H1 (cell line): ENCODE measurements around the gene MDFIC. TPM values are rescaled to one million over a fixed set of nuclear protein-coding genes. Genes with fewer than 3 reads are reported as not detected.

Source experiments
- CTCF ChIA-PET: fragments of 300-600 bp; sonication (Branson Sonifier 250); formaldehyde crosslinking; loops from one replicate; lab custom pipeline; 2021; ENCODE audit not compliant: partially characterized antibody; lab: Charles Lee
- POLR2A ChIA-PET: fragments of 300-600 bp; sonication (Branson Sonifier 250); formaldehyde crosslinking; loops from one replicate; lab custom pipeline; 2021; ENCODE audit warnings: inconsistent platforms; ENCODE audit not compliant: partially characterized antibody; lab: Charles Lee
- DNase-seq, 2 experiments: peaks; one replicate each; pipeline versions ENCODE4 v3.0.0 to v3.0.0-alpha.2; 2010 to 2022; ENCODE audit warnings: low spot score in 2 of 2, low read depth in 1 of 2, mixed read lengths in 1 of 2
- FAIRE-seq: peaks from 2 replicates; lab custom pipeline; 2011; peaks lifted over from hg19 to GRCh38; lab: Jason Lieb, UNC
- H2AFZ ChIP-seq: 2 replicates; pipeline ENCODE4 v1.8.1; 2012; ENCODE audit warnings: low read length, inconsistent platforms
- H2AK5ac ChIP-seq: 2 replicates; pipeline ENCODE4 v1.6.1; 2013; ENCODE audit warnings: low read depth, low read length
- H2BK120ac ChIP-seq: replicated peaks from 2 replicates; pipeline ENCODE3; 2013; ENCODE audit warnings: low read depth, low read length, inconsistent platforms
- H2BK12ac ChIP-seq: 2 replicates; pipeline ENCODE4 v1.6.1; 2013; ENCODE audit warnings: low read depth, low read length
- H2BK15ac ChIP-seq: 2 replicates; pipeline ENCODE4 v1.6.1; 2013; ENCODE audit warnings: low read length
- H2BK20ac ChIP-seq: 2 replicates; pipeline ENCODE4 v1.6.1; 2013; ENCODE audit warnings: low read length
- H2BK5ac ChIP-seq: 2 replicates; pipeline ENCODE4 v1.6.1; 2013; ENCODE audit warnings: low read depth, low read length
- H3K14ac ChIP-seq: 2 replicates; pipeline ENCODE4 v1.6.1; 2013; ENCODE audit warnings: inconsistent platforms; ENCODE audit not compliant: insufficient read length
- H3K18ac ChIP-seq: 2 replicates; pipeline ENCODE4 v1.6.1; 2013; ENCODE audit warnings: low read length; ENCODE audit errors: extremely low read depth
- H3K23ac ChIP-seq: 2 replicates; pipeline ENCODE4 v1.6.1; 2013; ENCODE audit warnings: inconsistent platforms; ENCODE audit not compliant: insufficient read length
- H3K23me2 ChIP-seq: 2 replicates; pipeline ENCODE4 v1.6.1; 2013; ENCODE audit warnings: low read depth, low read length
- H3K27ac ChIP-seq: 2 replicates; pipeline ENCODE4 v1.6.1; 2011; ENCODE audit warnings: low read depth, low read length, inconsistent platforms
- H3K27me3 ChIP-seq, 4 experiments: replicated peaks in 1 of 4; 1 replicate in 1 of 4; 2 replicates in 3 of 4; pipeline versions ENCODE4 v1.6.1 to v1.8.1; 2011 to 2013; ENCODE audit warnings: low read length in 3 of 4, mild to moderate bottlenecking in 3 of 4, inconsistent platforms in 2 of 4, mixed read lengths in 2 of 4, moderate library complexity in 1 of 4; ENCODE audit not compliant: control insufficient read depth in 3 of 4, insufficient read depth in 3 of 4; ENCODE audit errors: extremely low read depth in 1 of 4
- H3K36me3 ChIP-seq, 4 experiments: 2 replicates each; pipeline versions ENCODE4 v1.6.1 to v1.8.1; 2011 to 2013; ENCODE audit warnings: mild to moderate bottlenecking in 4 of 4, low read length in 3 of 4, moderate library complexity in 2 of 4, control low read depth in 1 of 4, inconsistent platforms in 1 of 4; ENCODE audit not compliant: insufficient read depth in 4 of 4, control insufficient read depth in 2 of 4
- H3K4ac ChIP-seq: replicated peaks from 2 replicates; pipeline ENCODE3; 2013; ENCODE audit warnings: low read length, low read depth, mixed read lengths, inconsistent platforms; ENCODE audit not compliant: insufficient read length
- H3K4me1 ChIP-seq, 4 experiments: replicated peaks in 1 of 4; 1 replicate in 1 of 4; 2 replicates in 3 of 4; pipeline versions ENCODE4 v1.6.1 to v1.8.1; 2011 to 2013; ENCODE audit warnings: low read length in 3 of 4, inconsistent platforms in 2 of 4, mixed read lengths in 1 of 4; ENCODE audit not compliant: insufficient read depth in 4 of 4, control insufficient read depth in 3 of 4
- H3K4me2 ChIP-seq, 2 experiments: 2 replicates each; pipeline versions ENCODE4 v1.6.1 to v1.8.1; 2011 to 2013; ENCODE audit warnings: low read depth in 2 of 2, low read length in 2 of 2, control low read depth in 1 of 2, inconsistent platforms in 1 of 2, mild to moderate bottlenecking in 1 of 2; ENCODE audit not compliant: insufficient read depth in 1 of 2
- H3K4me3 ChIP-seq, 4 experiments: fragments of 200-600, 300-600 bp in 1 of 4; sonication (generic), shearing (Covaris generic), sonication (Bioruptor Twin) in 1 of 4; 2 replicates each; pipeline versions ENCODE4 v1.5.1 to v1.8.1; 2011 to 2016; ENCODE audit warnings: low read length in 4 of 4, low read depth in 3 of 4, control low read depth in 2 of 4, inconsistent platforms in 2 of 4, mild to moderate bottlenecking in 2 of 4, mixed read lengths in 1 of 4, moderate library complexity in 1 of 4; ENCODE audit not compliant: insufficient read depth in 2 of 4; ENCODE audit errors: extremely low read depth in 1 of 4
- H3K56ac ChIP-seq: replicated peaks from 2 replicates; pipeline ENCODE3; 2013; ENCODE audit warnings: low read depth, mild to moderate bottlenecking, mixed read lengths, low read length, inconsistent platforms; ENCODE audit not compliant: insufficient read length
- H3K79me1 ChIP-seq: 2 replicates; pipeline ENCODE4 v1.6.1; 2013; ENCODE audit warnings: low read depth, low read length, control low read depth
- H3K79me2 ChIP-seq, 2 experiments: 2 replicates each; pipeline versions ENCODE4 v1.6.1 to v1.8.1; 2012 to 2013; ENCODE audit warnings: low read length in 2 of 2, mild to moderate bottlenecking in 2 of 2, inconsistent platforms in 1 of 2; ENCODE audit not compliant: insufficient read depth in 2 of 2, control insufficient read depth in 1 of 2
- H3K9ac ChIP-seq, 4 experiments: replicated peaks in 1 of 4; 1 replicate in 1 of 4; 2 replicates in 3 of 4; pipeline versions ENCODE4 v1.6.1 to v1.8.1; 2011 to 2013; ENCODE audit warnings: low read depth in 3 of 4, low read length in 3 of 4, control low read depth in 2 of 4, mild to moderate bottlenecking in 2 of 4, moderate library complexity in 2 of 4, inconsistent platforms in 1 of 4; ENCODE audit errors: extremely low read depth in 1 of 4
- H3K9me3 ChIP-seq, 2 experiments: 2 replicates each; pipeline versions ENCODE4 v1.6.1 to v1.8.1; 2012 to 2013; ENCODE audit warnings: mild to moderate bottlenecking in 2 of 2, moderate library complexity in 2 of 2, control low read depth in 1 of 2, inconsistent platforms in 1 of 2, low read depth in 1 of 2, low read length in 1 of 2, mixed read lengths in 1 of 2; ENCODE audit not compliant: insufficient read depth in 2 of 2
- H4K20me1 ChIP-seq, 2 experiments: replicated peaks in 1 of 2; 2 replicates each; pipeline versions ENCODE3 to v1.8.1; 2011 to 2013; ENCODE audit warnings: inconsistent platforms in 2 of 2, low read length in 2 of 2, mild to moderate bottlenecking in 1 of 2; ENCODE audit not compliant: insufficient read depth in 2 of 2, control insufficient read depth in 1 of 2
- H4K5ac ChIP-seq: 2 replicates; pipeline ENCODE4 v1.6.1; 2013; ENCODE audit warnings: low read length, low read depth, mixed read lengths, inconsistent platforms; ENCODE audit not compliant: insufficient read length
- H4K8ac ChIP-seq: 2 replicates; pipeline ENCODE4 v1.8.0; 2013; ENCODE audit warnings: mild to moderate bottlenecking, moderate library complexity, low read length, inconsistent platforms; ENCODE audit not compliant: insufficient read depth; ENCODE audit errors: extremely low read depth
- H4K91ac ChIP-seq: replicated peaks from 2 replicates; pipeline ENCODE3; 2013; ENCODE audit warnings: low read length, mixed read lengths, inconsistent platforms; ENCODE audit not compliant: insufficient read length
- CREB1 ChIP-seq: IDR thresholded peaks from 2 replicates; pipeline ENCODE4 v1.6.1; 2012; ENCODE audit warnings: inconsistent platforms
- EP300 ChIP-seq, 2 experiments: IDR thresholded peaks; 1 replicate in 1 of 2; 2 replicates in 1 of 2; pipeline ENCODE4 v1.6.1; 2011 to 2012; ENCODE audit warnings: low read depth in 2 of 2, low read length in 2 of 2, mild to moderate bottlenecking in 2 of 2, borderline replicate concordance in 1 of 2, inconsistent platforms in 1 of 2, moderate library complexity in 1 of 2
- HDAC6 ChIP-seq: IDR thresholded peaks from one replicate; pipeline ENCODE4 v1.7.1; 2012; ENCODE audit warnings: low read depth, mild to moderate bottlenecking, inconsistent platforms, low read length, moderate library complexity
- JUND ChIP-seq: IDR thresholded peaks from 2 replicates; pipeline ENCODE4 v1.6.1; 2011; ENCODE audit warnings: mild to moderate bottlenecking, improper control_type of control experiment, low read length
- KDM5A ChIP-seq: fragments of 200-600 bp; IDR thresholded peaks from 2 replicates; pipeline ENCODE4 v1.7.1; 2012; ENCODE audit warnings: mild to moderate bottlenecking, low read length, inconsistent platforms, mixed read lengths
- RNF2 ChIP-seq: fragments of 200-900, 300-1000 bp; sonication (generic); IDR thresholded peaks from 2 replicates; pipeline ENCODE4 v1.7.1; 2016; ENCODE audit warnings: borderline replicate concordance, low read depth, mild to moderate bottlenecking, antibody characterized with exemption, low read length; ENCODE audit not compliant: poor library complexity, severe bottlenecking; ENCODE audit errors: missing control alignments
- SP1 ChIP-seq: IDR thresholded peaks from 2 replicates; pipeline ENCODE4 v1.6.1; 2011; ENCODE audit warnings: low read depth, low read length
- SP4 ChIP-seq: IDR thresholded peaks from 2 replicates; pipeline ENCODE4 v1.6.1; 2012; ENCODE audit warnings: low read length, inconsistent platforms
- SRF ChIP-seq: IDR thresholded peaks from 2 replicates; pipeline ENCODE4 v1.6.1; 2011; ENCODE audit warnings: mild to moderate bottlenecking, low read depth, low read length, moderate library complexity
- TEAD4 ChIP-seq: IDR thresholded peaks from 2 replicates; pipeline ENCODE4 v1.6.1; 2012; ENCODE audit warnings: low read depth, low read length, inconsistent platforms, mixed read lengths
- WGBS, 2 experiments: shearing (Covaris generic) in 1 of 2; methylation state at CpG; one replicate each; pipeline versions ENCODE4 v1.1.6 to v1.1.7; 2013 to 2015; ENCODE audit warnings: low lambda C conversion rate in 2 of 2, mixed read lengths in 2 of 2, inconsistent platforms in 1 of 2, low coverage in 1 of 2, missing lambda C conversion rate in 1 of 2; ENCODE audit not compliant: insufficient replicate concordance in 2 of 2, insufficient coverage in 1 of 2, insufficient read length in 1 of 2; ENCODE audit errors: extremely low coverage in 1 of 2, missing lambda C conversion rate in 1 of 2; 5-methylcytosine and 5-hydroxymethylcytosine counted together
- polyA plus RNA-seq, 7 experiments: library from polyadenylated mRNA; depleted of rRNA in 3 of 7; stranded (reverse) in 5 of 7; unstranded in 2 of 7; fragments of >200 nt in 5 of 7; fragments of 200-250 nt in 2 of 7; gene quantifications; 1 replicate in 5 of 7; 2 replicates in 1 of 7; 4 replicates in 1 of 7; pipeline versions ENCODE4 v1.2.1 to v1.2.3, GENCODE V29; 2011 to 2013; ENCODE audit warnings: missing spikeins in 2 of 7, mixed read lengths in 2 of 7
- total RNA-seq: library from RNA; stranded (reverse); fragmentation: NEBNext Ultra II Directional; extraction: Animal tissue kit (Norgen Biotek cat#: 25700); gene quantifications from 2 replicates; pipeline ENCODE4 v1.2.1, GENCODE V29; 2021
- TF ChIP-seq, protein P1 (sequence below), 3 experiments: IDR thresholded peaks; 1 replicate in 2 of 3; 2 replicates in 1 of 3; pipeline versions ENCODE4 v1.5.1 to v1.6.1; 2011; ENCODE audit warnings: low read length in 3 of 3, mild to moderate bottlenecking in 3 of 3, inconsistent platforms in 2 of 3, low read depth in 1 of 3, moderate library complexity in 1 of 3; ENCODE audit not compliant: insufficient read depth in 1 of 3; ENCODE audit errors: control extremely low read depth in 1 of 3

Gene MDFIC
- total and polyA plus RNA-seq, 2 of the 8 experiments (the other 6 are each of a cell fraction or from before 2014, with no cell fraction given): 2.3 to 11.4 TPM

DNA sequence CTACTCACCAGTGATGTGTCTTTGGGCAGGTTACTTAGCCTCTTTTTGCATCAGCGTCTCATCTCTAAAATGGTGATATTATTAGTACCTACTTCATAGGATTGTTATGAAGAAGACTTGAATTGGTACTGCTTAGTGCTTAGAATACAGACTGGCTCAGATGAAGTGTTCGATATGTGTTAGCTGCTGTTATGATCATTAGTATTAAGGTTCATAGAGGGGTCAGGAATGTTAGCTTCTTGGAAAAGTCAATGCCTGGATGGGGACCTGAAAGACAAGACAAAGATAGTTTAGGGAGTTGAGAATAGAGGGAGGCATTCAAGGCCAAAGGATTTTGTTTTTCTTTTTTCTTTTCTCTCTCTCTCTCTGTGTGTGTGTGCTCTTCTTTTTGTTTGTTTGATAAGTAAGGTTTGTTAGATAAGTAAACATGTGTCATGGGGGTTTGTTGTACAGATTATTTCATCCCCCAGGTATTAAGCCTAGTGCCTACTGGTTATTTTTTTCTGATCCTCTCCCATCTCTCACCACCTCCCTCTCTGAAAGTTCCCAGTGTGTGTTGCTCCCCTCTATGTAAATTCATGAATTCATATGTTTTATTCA, 63.3 kb downstream of the MDFIC start:
- Histone ChIP-seq H3K27me3 (no peaks in the 10 kb centered on the region), H3K4me2 (no peak overlapping the region), H3K4me3 (no peak overlapping the region), H2BK5ac (no peak overlapping the region), H4K91ac (no peak overlapping the region), H2BK120ac (no peak overlapping the region), H3K23me2 (no peaks in the 10 kb centered on the region), H3K56ac (no peak overlapping the region), H3K79me1 (no peaks in the 10 kb centered on the region), H3K4me1 (peaks cover 2 to 11% (median 3%) of the 10 kb centered on the region in 4 experiments; a peak in 5 of 7 replicates), H2BK15ac (no peak overlapping the region), H3K9me3 (no peaks in the 10 kb centered on the region), H2BK12ac (no peak overlapping the region), H3K4ac (no peak overlapping the region), H4K20me1 (no peaks in the 10 kb centered on the region), H2AFZ (no peak overlapping the region), H3K14ac (no peak overlapping the region), H3K27ac (no peak overlapping the region), H4K8ac (no peak overlapping the region), H3K18ac (no peak overlapping the region), H3K36me3 (no peaks in the 10 kb centered on the region), H4K5ac (no peak overlapping the region), H2AK5ac (no peak overlapping the region), H3K23ac (no peak overlapping the region), H2BK20ac (no peak overlapping the region), H3K79me2 (no peaks in the 10 kb centered on the region), H3K9ac (no peak overlapping the region)
- FAIRE-seq (no peak), DNase-seq (no peak)
- 92% methylated on average over 2 of the region's 2 CpGs; no CpG with 5 or more reads in 1 of the 2 experiments for WGBS, 2 experiments
- CTCF ChIA-PET: interaction anchor here (1.0 kb wide), 1 partner anchor 68 kb away, joined by 3 read pairs; no protein-coding TSS in a partner anchor
- POLR2A ChIA-PET: interaction anchor here (0.6 kb wide), 1 partner anchor 1344 kb away, joined by 3 read pairs; no protein-coding TSS in a partner anchor
- TF ChIP-seq CREB1: no peak
- no peak for TF ChIP-seq HDAC6
- TF ChIP-seq, protein P1, sequence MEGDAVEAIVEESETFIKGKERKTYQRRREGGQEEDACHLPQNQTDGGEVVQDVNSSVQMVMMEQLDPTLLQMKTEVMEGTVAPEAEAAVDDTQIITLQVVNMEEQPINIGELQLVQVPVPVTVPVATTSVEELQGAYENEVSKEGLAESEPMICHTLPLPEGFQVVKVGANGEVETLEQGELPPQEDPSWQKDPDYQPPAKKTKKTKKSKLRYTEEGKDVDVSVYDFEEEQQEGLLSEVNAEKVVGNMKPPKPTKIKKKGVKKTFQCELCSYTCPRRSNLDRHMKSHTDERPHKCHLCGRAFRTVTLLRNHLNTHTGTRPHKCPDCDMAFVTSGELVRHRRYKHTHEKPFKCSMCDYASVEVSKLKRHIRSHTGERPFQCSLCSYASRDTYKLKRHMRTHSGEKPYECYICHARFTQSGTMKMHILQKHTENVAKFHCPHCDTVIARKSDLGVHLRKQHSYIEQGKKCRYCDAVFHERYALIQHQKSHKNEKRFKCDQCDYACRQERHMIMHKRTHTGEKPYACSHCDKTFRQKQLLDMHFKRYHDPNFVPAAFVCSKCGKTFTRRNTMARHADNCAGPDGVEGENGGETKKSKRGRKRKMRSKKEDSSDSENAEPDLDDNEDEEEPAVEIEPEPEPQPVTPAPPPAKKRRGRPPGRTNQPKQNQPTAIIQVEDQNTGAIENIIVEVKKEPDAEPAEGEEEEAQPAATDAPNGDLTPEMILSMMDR (IDR thresholded peaks at IDR 0.05; ENCODE audit: control extremely low read depth in 1 of 3, insufficient read depth in 1 of 3, low read depth in 1 of 3, low read length in 3 of 3): no peak
- no peak for TF ChIP-seq RNF2
- no peak for TF ChIP-seq EP300 (IDR thresholded peaks at IDR 0.05; ENCODE audit: borderline replicate concordance in 1 of 2, low read depth in 2 of 2, low read length in 2 of 2)
- TF ChIP-seq JUND: no peak
- no peak for TF ChIP-seq SP1
- no peak for TF ChIP-seq TEAD4
- no peak for TF ChIP-seq KDM5A
- TF ChIP-seq SP4: no peak
- TF ChIP-seq SRF: no peak
